Aorta (tissue), 5 donors: ENCODE data around the gene RPS6KA4. TPM values are rescaled to one million over a fixed set of nuclear protein-coding genes. Genes with fewer than 3 reads are reported as not detected.
A peak's percentile ranks its signal among the peaks of the same experiment; 100 is the strongest.
"Not testable (repeated sequence)": the region's sequence is repeated elsewhere in the genome, so short reads cannot be mapped to it uniquely, and the experiment has no call there.

Experiments used
- ATAC-seq: fragments of 200-7000 bp; cut with Tn5 transposase; one replicate; pipeline ENCODE4 v1.9.1; 2022; ENCODE audit warnings: moderate library complexity; ENCODE audit not compliant: low FRiP score
- DNase-seq, 2 donors: peaks; one replicate each; pipeline ENCODE4 v3.0.0-alpha.2; 2020
- H3K27ac ChIP-seq, 2 donors: one replicate each; pipeline ENCODE4 v1.5.1; 2013; ENCODE audit warnings: low read length in 2 of 2, mild to moderate bottlenecking in 2 of 2, moderate library complexity in 2 of 2, control low read depth in 1 of 2, inconsistent platforms in 1 of 2, low read depth in 1 of 2
- H3K27me3 ChIP-seq, 2 donors: one replicate each; pipeline ENCODE4 v1.6.1; 2013; ENCODE audit warnings: control low read depth in 1 of 2, low read length in 1 of 2, mild to moderate bottlenecking in 1 of 2, moderate library complexity in 1 of 2; ENCODE audit not compliant: insufficient read depth in 2 of 2, control insufficient read depth in 1 of 2
- H3K36me3 ChIP-seq, 2 donors: one replicate each; pipeline ENCODE4 v1.6.1; 2013; ENCODE audit warnings: control low read depth in 1 of 2, low read length in 1 of 2, mild to moderate bottlenecking in 1 of 2; ENCODE audit not compliant: insufficient read depth in 2 of 2, control insufficient read depth in 1 of 2
- H3K4me1 ChIP-seq, 2 donors: one replicate each; pipeline ENCODE4 v1.6.1; 2013; ENCODE audit warnings: low read length in 2 of 2, control low read depth in 1 of 2, mild to moderate bottlenecking in 1 of 2, moderate library complexity in 1 of 2; ENCODE audit not compliant: insufficient read depth in 2 of 2, control insufficient read depth in 1 of 2
- H3K4me3 ChIP-seq, 2 donors: one replicate each; pipeline ENCODE4 v1.5.1; 2013; ENCODE audit warnings: low read length in 2 of 2, control low read depth in 1 of 2, mild to moderate bottlenecking in 1 of 2
- H3K9me3 ChIP-seq: one replicate; pipeline ENCODE4 v1.6.1; 2013; ENCODE audit warnings: mild to moderate bottlenecking, low read length; ENCODE audit not compliant: control insufficient read depth
- WGBS, 2 donors: extraction: QIAGEN DNeasy Blood & Tissue Kit; methylation state at CpG; one replicate each; pipeline ENCODE4 v1.1.7; 2013; 5-methylcytosine and 5-hydroxymethylcytosine counted together
- intact Hi-C, 2 donors: fragments of 100-400 bp; cut with DNase I; formaldehyde crosslinking; loops; one replicate each; pipeline versions ENCODE4 v1.14.2 to v1.15.0; 2022
- polyA plus RNA-seq, 2 donors: library from polyadenylated mRNA; stranded (reverse); fragments of 200-250 nt; gene quantifications; one replicate each; pipeline ENCODE4 v1.2.3, GENCODE V29; 2013
- total RNA-seq, 2 donors: library from RNA; stranded (reverse); fragmentation: NEBNext Ultra II Directional; extraction: Animal tissue kit (Norgen Biotek cat#: 25700); gene quantifications; one replicate each; pipeline ENCODE4 v1.2.1, GENCODE V29; 2021
- donor health status: healthy with polysubstance abuse.
- donor health status: Bipolar disorder and iron deficiency.
- donor health status: DM: no; HTN: no; CAD: no.
- donor health status: DM: no; HTN: no; CAD: no.
- donor health status: DM: yes; HTN: yes; CAD: no.

Gene RPS6KA4
- total and polyA plus RNA-seq, 4 donors = 14.1 to 31.8 (median 26.5) TPM

- H3K36me3 ChIP-seq = no peaks in the 10 kb centered on the region
- DNase-seq (no peak), ATAC-seq (no peak)
- H3K4me1 ChIP-seq = no peaks in the 10 kb centered on the region
- no peaks in the 10 kb centered on the region for H3K9me3 ChIP-seq
- H3K4me3 ChIP-seq = no peak overlapping the region
- WGBS, 2 donors = 45 to 47% methylated on average over 16 of the region's 16 CpGs
- intact Hi-C loops = no loop called here
- H3K27me3 ChIP-seq = no peaks in the 10 kb centered on the region
- H3K27ac ChIP-seq = no peak overlapping the region
Observed at GRCh38 chr11:64409707-64410403, 50.9 kb downstream of the RPS6KA4 start.

DNA sequence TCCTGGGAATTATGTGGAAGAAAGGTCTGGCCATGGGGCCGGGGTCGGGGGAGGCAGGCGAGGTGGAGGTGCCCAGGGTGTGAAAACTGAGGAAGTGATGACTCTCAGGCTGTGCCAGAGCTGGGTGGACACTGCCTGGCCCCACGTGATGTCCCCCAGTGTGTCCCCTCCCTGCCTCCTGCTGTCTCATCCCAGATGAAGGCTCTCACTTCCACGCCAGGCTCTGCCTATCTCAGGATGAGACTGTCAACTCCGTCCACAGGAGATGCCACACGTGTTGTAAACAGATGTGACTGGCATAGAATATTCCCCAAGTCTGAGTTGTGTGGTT lies 51.4 kb downstream of the RPS6KA4 start:
- Histone ChIP-seq H3K27ac (no peak overlapping the region), H3K4me1 (no peaks in the 10 kb centered on the region), H3K9me3 (no peaks in the 10 kb centered on the region), H3K36me3 (no peaks in the 10 kb centered on the region), H3K4me3 (no peak overlapping the region), H3K27me3 (no peaks in the 10 kb centered on the region)
- intact Hi-C loops = no loop called here
- DNase-seq = no peak
- no peak for ATAC-seq
- 80 to 83% methylated on average over 7 of the region's 7 CpGs for WGBS, 2 donors

DNA sequence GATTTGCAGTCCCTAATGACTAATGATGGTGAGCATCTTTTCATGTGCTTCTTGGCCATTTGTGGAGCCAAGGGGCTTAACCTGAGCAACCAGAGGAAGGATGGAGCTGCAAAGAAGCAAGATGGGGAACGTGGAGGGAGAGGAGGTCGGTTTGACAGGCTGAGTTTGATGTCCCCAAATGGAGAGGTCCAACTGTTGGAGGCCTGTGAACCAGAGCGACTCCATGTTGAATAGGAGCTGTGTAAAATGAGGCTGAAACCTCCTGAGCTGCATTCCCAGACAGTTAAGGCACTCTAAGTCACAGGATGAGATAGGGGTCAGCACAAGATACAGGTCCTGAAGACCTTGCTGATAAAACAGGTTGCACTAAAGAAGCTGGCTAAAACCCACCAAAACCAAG lies 54.5 kb downstream of the RPS6KA4 start:
- Histone ChIP-seq H3K9me3 (no peaks in the 10 kb centered on the region), H3K36me3 (no peaks in the 10 kb centered on the region), H3K27me3 (no peaks in the 10 kb centered on the region), H3K27ac (no peak overlapping the region), H3K4me3 (no peak overlapping the region), H3K4me1 (no peaks in the 10 kb centered on the region)
- ATAC-seq (no peak), DNase-seq (no peak)
- WGBS, 2 donors = 84 to 93% methylated on average over 3 of the region's 3 CpGs
- intact Hi-C loops = no loop called here

DNA sequence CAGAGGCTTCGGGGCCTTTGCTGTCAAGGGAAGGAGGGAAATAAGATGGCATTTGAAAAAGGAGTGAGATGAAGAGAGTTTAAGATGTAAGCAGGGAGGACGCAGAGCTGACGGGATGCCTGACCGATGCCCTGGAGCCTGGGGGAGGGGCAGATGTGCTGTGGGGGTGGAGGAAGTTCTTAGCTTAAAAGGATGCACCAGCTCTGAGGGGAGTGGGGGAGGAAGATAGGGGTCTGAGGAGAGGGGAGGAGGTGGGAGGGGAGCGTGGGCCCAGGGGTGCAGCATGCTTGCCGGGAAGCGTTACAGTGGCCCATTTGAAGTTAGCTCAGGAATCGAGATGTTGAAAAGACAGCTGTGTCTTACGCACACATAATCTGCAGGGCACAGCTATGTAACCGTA lies 56.3 kb downstream of the RPS6KA4 start:
- Histone ChIP-seq H3K9me3 (no peaks in the 10 kb centered on the region), H3K36me3 (no peaks in the 10 kb centered on the region), H3K27me3 (no peaks in the 10 kb centered on the region), H3K4me1 (no peaks in the 10 kb centered on the region), H3K27ac (no peak overlapping the region), H3K4me3 (no peak overlapping the region)
- WGBS, 2 donors = 77 to 80% methylated on average over 10 of the region's 10 CpGs
- DNase-seq (no peak), ATAC-seq (no peak)
- intact Hi-C loops = no loop called here

DNA sequence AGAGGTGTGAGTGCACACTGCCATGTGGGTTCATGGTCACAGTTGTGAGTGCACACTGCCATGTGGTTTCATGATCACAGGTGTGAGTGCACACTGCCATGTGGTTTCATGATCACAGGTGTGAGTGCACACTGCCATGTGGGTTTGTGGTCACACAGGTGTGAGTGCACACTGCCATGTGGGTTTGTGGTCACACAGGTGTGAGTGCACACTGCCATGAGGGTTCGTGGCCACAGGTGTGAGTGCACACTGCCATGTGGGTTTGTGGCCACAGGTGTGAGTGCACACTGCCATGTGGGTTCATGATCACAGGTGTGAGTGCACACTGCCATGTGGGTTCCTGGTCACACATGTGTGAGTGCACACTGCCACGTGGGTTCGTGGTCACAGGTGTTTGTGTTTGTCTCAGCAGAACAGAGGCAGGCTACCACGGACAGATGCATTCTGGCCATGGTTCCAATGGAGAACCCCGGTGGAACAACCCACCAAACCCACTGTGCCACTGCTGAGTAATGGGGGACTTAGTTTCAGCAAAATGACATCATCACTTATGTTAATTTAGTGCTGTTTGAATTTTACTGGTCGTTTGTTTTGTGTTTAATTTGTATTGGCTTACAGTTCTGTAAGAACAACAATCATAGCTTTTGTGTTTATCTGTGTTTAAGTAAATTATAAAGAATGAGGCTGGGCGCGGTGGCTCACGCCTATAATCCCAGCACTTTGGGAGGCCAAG lies 57.2 kb downstream of the RPS6KA4 start:
- no peaks in the 10 kb centered on the region for H3K27me3 ChIP-seq
- ATAC-seq = no peak
- H3K36me3 ChIP-seq = no peaks in the 10 kb centered on the region
- no peak overlapping the region for H3K27ac ChIP-seq
- no peaks in the 10 kb centered on the region for H3K9me3 ChIP-seq
- WGBS, 2 donors = 84 to 86% methylated on average over 9 of the region's 9 CpGs
- intact Hi-C loops = no loop called here
- no peak for DNase-seq
- H3K4me1 ChIP-seq = no peaks in the 10 kb centered on the region
- no peak overlapping the region for H3K4me3 ChIP-seq

- H3K27ac ChIP-seq, H3K36me3 ChIP-seq, intact Hi-C loops, ATAC-seq, H3K9me3 ChIP-seq, H3K4me1 ChIP-seq, H3K4me3 ChIP-seq, H3K27me3 ChIP-seq, DNase-seq: not testable (repeated sequence)
- WGBS, 2 donors = 91 to 94% methylated on average over 7 of the region's 7 CpGs
Observed at GRCh38 chr11:64418233-64418632, 59.3 kb downstream of the RPS6KA4 start.

- intact Hi-C loops = no loop called here
- peak; percentile 59 for ATAC-seq
- WGBS, 2 donors = 43 to 47% methylated on average over 11 of the region's 11 CpGs
Observed at GRCh38 chr11:64419257-64419790, 60.4 kb downstream of the RPS6KA4 start.

GRCh38 chr11:64419818-64420485 lies 61.0 kb downstream of the RPS6KA4 start:
- ATAC-seq = peak; percentile 74
- 12 to 20% methylated on average over 8 of the region's 8 CpGs for WGBS, 2 donors
- intact Hi-C loops = no loop called here

More at GRCh38 chr11:64419257-64419790, 60.4 kb downstream of the RPS6KA4 start:
- DNase-seq = peak in 1 of 2 donors; percentile 25
- Histone ChIP-seq H3K36me3 (no peaks in the 10 kb centered on the region), H3K27ac (no peak overlapping the region), H3K9me3 (no peaks in the 10 kb centered on the region), H3K27me3 (no peaks in the 10 kb centered on the region), H3K4me3 (no peak overlapping the region), H3K4me1 (no peaks in the 10 kb centered on the region)

More at GRCh38 chr11:64419818-64420485, 61.0 kb downstream of the RPS6KA4 start:
- no peaks in the 10 kb centered on the region for H3K9me3 ChIP-seq
- H3K4me3 ChIP-seq = no peak overlapping the region
- no peaks in the 10 kb centered on the region for H3K27me3 ChIP-seq
- H3K27ac ChIP-seq = no peak overlapping the region
- H3K4me1 ChIP-seq = no peaks in the 10 kb centered on the region
- H3K36me3 ChIP-seq = no peaks in the 10 kb centered on the region
- peak in 1 of 2 donors; percentile 58 for DNase-seq
